GM18517 (cell line): ENCODE results near the gene GPBAR1.

Experiments used
- ATAC-seq: cut with Tn5 transposase; IDR thresholded peaks from one replicate; pipeline ENCODE4 v1.9.1; 2021; ENCODE audit warnings: mild to moderate bottlenecking, moderate library complexity; ENCODE audit not compliant: unreplicated experiment

GPBAR1 gene

DNA sequence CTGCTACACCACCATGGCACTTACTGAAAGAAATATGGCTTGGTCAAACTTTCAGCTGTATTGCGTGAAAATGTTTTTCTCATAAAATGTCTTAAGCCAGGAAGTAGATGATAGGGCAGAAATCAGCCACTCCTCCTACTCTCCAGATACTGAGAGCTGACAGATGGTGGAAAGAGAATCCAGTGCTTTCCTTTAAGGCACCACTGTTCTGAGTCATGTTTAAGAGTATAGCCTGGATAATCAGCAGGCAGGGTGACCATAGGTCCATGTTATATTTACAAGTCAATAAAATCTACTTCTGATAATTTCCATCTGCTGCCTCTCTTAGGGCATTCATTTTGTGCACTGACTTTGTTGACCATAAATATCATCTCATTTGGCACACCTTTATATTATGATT, 21.9 kb upstream of the GPBAR1 start:
- ATAC-seq, result no peak

DNA sequence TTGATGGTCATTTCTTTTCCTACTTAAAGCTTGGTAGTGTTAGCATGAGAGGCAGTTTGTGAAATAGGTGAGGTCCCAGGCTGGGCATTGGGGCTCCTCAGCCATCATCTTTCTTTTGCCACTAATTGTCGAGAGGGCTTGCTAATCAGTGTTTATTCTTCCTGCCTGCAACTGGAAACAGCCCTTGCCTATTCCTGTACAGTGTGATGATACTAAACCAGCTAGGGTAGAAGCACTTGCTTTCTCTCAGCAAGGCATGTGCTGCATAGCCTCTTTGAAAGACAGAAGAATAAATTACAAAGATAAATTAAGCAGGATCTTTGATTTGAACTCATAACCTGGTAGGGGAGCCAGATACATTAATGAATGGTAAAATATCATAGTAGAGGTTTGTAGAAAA, 16.6 kb upstream of the GPBAR1 start:
- ATAC-seq, result no peak

DNA sequence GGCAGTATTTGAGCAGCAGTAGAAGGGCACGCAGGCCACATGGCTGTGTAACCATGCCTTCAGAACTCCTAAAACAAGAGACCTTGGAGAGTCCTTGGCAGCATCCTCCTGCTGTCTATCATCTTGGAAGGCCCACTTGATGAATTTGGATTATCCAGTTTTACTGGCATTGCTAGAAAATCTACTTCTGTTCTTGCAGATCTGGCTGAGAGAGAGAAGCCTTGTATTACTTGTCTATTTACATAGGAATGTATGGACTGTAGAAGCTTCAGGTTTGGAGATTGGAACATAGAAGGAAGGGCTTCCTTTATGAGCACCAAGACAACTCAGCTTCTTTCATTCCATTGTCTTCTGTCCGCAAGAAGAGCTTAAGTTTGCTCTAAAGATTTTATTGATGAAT, 16.1 kb upstream of the GPBAR1 start:
- no peak for ATAC-seq

DNA sequence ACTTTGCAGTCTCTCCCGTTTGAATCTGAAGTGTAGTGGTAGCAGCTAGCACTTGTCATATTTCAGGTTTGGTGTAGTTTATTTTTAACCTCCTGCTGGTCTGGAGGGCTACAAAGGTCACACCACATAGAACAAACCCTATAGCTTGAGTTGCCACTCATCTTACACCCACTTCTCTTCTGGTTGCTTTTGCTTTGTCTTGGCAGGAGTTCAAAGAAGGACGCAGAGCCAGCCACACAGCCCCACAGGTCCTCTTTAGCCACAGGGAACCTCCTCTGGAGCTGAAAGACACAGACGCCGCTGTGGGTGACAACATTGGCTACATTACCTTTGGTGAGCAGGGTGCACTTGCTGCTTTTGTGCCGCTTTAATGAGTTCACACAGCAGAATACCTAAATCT, 15.6 kb upstream of the GPBAR1 start:
- no peak for ATAC-seq

DNA sequence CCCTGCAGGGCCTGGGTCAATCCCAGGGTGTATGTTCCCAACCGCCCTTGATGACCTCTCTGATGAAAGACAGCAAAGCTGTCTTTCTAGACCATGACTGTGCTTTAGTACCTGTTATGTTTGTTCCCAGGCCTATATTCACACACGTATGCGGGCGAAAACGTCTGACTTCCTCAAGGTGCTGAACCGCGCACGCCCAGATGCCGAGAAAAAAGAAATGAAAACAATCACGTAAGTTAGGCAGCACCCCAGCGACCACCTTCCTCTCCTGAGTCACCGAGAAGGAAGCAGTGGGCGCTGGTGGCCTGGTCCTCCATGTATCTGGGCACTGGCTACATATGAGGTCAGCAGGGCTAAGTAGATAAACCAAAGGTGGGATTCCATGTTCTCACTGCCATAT, 11.1 kb upstream of the GPBAR1 start:
- ATAC-seq, result no peak

DNA sequence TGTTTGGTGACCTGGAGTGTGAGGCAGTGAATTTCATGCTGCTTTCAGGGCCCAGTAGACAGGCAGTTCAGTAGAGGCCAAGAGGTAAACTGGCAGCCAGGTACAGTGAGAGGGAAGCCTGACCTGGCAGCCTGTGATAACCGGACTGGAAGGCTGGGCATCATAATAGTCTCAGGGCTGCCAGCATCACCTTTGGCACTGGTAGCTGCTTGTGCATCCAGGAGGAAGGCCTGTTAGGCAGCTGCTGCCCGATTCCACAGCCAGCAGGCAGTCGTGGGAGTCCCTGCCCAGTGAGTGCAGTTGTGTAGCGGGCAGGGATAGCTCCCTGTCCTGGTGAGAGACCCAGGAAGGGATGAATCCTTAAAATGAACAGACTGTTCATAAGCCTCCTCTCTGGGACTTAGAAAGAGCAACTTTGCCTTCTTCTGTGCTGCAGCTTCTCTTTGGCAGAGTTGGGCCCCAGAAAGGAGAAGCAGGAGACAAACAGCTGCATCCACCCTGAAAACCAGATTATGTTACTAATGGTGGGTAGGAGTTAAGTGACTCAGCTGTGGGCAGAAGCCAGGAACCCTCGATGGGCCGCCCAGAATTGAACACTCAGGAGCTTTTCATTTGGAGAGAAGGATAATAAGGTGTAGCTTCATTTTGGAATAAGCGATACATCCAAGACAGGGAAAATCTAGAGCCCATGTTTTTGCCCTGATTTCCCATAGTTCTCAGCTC, 8.1 kb upstream of the GPBAR1 start:
- ATAC-seq, result no peak

DNA sequence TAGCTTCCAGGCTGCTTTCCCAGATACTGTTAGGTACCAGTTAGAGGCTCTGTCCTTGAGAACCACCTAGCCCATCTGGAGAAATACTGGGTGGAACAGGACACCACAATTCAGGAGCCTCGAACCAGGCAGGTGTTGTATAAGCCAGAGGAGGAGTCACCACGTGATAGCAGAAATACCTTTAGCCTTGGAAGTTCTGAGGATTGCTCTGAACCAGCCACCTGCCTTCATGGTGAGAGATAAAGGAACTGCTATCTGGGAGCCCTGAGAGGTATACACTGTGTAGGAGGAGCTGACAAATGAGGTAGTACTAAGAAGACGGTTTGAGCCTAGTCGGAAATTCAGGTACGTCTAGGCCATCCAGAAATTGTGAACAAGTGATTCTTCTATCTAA, 7.6 kb upstream of the GPBAR1 start:
- no peak for ATAC-seq

DNA sequence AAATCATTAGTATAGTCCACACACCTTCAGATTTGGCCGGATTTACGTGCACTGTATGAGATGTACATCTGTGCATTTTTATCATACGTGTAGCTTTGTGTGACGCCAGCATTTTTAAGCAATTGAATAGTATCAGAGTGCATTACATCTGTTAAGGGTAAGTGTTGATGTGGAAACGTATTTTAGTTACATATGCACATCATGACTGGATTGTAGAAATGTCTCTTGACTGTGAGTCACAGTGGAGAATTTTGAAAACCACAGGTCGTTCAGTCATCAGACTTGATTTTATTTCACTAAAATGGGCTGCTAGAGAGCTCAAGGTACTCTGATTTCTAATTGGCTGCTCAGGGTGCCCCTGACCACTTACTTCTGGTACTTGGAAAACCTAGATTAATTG, 5.4 kb upstream of the GPBAR1 start:
- ATAC-seq, result no peak

DNA sequence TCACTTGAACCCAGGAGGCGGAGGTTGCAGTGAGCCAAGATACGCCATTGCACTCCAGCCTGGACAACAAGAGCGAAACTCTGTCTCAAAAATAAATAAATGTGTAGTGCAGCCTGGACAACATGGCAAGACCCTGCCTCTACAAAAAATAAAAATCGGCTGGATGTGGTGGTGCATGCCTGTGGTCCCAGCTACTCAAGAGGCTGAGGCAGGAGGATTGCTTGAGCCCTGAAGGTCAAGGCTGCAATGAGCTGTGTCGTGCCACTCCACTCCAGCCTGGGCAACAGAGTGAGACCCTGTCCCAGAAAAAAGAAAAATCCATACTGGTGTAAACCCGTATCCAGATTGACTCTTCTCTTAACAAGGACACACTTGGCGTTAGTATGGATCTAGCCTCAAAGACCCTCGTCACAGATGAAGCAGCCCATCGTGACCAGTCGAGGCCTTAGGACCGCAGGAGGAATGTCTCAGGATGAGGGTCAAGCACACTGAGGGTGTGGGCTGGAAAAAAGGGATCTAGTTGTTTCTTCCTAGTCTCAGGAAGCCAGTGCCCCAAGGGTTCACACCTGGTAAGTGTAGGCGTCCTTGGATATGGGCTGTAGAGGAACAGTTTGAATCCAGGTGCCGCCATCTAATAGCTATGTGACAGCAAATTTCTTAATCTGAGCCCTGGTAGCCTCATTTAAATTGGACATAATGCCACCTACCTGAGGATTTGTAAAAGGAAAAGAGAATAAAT, 4.0 kb upstream of the GPBAR1 start:
- no peak for ATAC-seq

DNA sequence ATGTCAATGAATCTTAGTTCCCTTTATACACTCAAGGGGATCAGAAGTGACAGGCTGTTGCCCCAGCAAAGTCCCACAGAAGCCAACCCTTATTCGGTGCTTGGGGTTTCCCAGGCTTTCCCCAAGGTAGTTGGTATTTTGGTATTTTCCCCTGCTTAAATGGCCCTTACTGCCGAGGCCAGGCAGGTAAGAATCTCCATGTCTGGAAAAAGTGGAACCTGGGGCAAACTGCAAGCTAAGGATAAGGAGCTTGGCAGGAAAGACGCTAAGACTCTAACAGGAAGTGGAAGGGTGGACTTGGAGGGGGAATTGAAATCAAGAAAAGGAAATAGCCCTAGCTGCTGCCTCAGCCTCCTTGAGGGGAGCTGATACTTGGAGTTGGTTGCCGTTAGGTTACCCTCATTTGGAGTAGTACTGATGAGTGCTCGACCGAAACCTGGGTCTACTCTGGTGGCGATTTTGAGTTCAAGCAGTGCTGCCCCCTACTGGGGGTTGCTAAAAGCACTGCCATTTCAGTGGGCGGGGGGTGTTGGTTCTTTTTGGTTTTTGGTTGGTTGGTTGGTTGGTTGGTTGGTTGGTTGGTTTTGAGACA, 3.3 kb upstream of the GPBAR1 start:
- ATAC-seq, result peak; percentile 57

DNA sequence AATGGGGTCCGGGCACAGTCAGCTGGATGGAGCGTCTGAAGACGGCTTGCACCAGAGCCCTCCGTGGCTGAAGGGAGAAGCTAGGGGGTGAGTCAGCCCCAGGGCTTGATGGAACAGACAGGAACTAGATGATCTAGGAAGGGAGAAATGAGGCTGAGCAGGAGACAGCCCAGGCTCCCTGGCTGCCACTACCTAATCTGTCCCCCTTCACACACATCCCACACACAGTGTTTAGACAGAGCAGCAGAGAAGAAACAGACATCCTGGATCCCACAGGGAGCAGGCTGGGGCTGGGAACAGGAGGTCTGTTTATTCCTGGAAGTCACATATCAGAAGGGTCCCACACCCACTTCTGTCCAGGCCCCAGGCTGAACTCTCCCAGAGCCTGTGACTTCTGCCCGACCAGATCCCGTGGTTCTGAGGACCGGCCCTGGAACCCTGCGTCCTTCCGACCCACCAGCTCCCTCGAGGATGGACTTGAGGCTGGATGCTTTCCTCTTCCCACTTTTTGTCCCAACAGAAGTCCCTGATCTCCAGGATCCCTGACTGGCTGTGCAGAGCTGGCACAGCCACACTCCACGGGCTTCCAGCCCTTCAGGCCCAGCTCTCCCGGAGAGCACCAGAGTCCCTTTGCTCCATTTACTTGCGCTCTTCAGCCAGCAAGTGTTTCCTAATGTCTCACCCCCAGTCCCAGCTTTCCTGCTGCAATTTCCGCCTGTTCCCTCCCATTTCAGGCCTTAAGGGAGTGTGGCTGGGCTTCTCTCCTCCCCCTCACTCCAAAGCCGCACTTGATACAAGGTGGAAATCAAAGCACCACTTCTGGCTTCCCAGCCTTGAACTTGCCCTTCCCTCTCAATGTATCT, 1.5 kb upstream of the GPBAR1 start:
- ATAC-seq, result no peak

DNA sequence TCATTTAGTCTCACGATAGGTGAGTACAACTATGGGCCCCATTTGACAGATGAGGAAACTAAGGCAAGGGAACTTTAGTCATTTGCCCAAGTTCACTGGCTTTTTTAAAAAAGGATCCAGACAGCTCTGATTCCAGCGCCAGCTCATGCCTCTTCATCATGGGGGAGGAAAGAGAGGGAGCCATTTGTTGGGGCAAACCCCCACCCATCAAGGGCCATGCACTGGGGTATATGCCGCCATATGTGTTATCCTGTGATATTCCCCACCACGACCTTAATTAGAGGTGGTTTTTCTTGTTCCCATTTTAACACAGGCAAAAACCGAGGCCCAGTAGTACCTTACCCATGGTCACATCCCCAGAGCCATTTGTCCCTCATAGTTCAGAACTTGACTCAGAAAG, 649 bp upstream of the GPBAR1 start:
- no peak for ATAC-seq

DNA sequence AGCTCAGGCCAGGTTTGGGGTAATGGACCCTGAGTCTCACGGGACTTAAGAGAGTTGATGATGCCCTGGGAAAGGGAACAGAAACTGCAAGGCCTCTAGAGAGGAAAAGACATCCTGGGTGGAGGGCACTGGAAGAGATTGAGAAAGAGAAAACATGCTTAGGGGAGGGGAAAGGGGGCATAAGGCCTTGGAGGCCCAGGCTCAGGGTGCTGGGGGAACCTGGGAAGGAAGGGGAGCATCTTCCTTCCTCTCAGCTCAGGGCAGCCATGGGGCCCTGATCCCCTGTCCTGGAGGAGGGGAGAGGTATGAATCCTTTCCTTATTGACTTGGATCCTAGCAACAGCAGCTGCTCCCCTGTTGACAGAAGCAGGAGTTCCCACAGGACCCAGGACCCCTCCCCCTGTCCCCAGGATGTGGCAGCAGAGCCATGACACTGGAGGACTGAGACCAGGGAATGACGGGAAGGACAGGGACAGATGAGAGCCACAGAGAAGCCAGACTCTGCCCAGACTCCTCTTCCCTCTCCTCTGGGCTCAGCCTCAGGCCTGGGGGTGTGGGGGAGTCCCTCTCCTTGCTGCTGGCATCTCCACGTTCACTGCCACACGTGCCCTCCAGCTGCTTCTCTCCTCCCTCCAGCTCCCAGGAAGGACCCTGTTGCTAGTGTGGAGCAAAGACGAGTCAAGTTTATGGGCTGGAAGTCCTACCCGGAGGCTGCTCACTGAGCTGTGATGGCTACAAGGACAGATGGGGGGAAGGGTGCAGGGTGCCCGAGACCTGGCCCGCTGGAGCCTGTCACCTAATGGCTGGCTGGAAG, 815 bp downstream of the GPBAR1 start:
- no peak for ATAC-seq

DNA sequence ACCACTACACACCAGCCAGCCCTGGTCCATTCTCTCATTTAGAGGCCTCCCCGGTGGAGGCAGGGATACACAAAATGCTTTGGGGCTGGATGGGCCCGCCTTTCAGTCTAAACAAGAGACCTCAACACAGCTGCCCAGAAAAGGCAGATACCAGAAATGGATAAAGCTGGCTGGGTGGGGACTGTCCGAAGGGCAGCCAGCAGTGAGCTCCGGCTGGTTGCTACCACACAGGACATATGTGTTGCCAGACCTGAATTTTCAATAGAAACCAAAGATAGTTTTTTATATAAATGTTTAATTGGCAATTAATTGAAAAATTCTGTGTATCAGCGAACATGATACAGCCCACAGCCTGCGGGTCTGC, 1.4 kb downstream of the GPBAR1 start:
- no peak for ATAC-seq

DNA sequence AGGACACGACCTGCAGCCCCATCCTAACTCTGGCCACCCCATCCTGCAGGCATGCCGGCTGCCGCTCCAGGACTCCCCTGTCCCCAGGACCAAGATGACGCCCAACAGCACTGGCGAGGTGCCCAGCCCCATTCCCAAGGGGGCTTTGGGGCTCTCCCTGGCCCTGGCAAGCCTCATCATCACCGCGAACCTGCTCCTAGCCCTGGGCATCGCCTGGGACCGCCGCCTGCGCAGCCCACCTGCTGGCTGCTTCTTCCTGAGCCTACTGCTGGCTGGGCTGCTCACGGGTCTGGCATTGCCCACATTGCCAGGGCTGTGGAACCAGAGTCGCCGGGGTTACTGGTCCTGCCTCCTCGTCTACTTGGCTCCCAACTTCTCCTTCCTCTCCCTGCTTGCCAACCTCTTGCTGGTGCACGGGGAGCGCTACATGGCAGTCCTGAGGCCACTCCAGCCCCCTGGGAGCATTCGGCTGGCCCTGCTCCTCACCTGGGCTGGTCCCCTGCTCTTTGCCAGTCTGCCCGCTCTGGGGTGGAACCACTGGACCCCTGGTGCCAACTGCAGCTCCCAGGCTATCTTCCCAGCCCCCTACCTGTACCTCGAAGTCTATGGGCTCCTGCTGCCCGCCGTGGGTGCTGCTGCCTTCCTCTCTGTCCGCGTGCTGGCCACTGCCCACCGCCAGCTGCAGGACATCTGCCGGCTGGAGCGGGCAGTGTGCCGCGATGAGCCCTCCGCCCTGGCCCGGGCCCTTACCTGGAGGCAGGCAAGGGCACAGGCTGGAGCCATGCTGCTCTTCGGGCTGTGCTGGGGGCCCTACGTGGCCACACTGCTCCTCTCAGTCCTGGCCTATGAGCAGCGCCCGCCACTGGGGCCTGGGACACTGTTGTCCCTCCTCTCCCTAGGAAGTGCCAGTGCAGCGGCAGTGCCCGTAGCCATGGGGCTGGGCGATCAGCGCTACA, 2.1 kb downstream of the GPBAR1 start:
- ATAC-seq, result no peak

DNA sequence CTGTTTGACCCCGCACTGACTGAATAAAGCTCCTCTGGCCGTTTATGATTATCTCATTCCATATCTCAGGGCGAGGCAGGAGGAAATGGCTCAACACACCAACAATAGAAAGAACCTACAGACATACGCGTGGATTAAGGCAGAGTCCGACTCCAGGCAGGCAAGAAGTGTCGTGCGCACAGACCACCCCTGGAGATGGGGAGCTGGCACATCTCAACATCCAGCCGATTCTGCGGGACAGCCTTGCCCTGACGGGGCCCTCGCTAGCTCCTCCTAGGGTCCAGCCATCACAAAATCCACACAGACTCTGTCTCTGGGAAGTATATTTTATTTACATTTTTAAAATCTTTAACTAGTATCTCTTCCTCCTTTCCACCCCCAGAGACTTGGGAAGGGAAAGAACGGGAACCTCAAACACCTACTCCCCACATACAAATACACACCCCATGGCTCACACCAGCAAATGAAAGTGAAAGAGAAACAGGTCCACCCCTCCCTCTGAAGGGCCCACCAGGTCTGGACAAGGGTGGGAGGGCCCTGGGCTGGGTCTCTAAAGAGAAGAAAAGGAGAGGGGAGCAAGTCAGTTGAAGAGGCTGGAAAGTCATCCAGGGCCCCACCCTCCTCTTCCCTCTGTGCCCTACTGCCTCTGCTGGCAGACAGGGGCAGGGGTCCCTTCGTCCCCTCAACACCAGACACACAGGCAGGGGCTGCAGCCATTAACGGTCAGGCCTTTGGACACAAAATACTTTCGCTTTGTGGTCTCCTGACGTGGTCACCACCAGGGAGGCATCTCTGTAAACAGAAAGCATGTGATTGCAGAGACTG, 3.2 kb downstream of the GPBAR1 start:
- no peak for ATAC-seq

DNA sequence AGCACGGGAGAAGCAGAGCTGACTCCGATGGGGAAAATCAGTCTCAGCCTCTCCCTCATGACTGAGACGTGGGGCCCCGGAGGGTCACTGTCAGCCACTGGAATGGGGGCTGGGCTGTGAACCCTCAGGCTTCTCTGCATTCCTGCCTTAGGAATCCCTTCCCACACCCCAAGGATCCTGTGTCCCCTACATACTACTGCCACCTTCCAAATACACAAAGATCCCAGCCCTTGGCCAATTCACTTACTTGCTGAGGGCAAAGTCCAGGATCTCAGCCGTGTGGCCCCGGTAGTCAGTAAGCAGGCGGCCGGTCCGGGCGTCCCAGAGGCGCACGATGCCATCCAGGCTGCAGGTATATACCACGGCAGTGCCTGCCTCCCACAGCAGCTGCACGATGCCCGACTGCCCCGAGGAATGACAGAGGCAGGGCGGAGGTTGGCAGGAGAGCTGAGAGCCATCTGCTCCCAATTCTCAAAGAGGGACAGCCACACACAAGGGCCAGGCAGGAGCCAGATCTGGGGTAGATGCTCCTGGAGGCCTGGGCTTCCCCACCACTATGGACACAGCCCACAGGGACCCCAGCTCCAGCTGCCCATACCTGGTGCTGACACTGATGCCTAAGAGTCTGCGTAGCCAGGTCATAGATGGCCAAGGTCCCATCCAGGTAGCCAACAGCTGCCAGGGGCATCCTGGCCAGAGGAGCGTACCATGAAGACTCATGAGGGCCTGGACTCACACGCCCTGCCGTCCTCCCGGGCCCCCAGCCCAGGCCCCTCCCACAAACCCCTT, 4.2 kb downstream of the GPBAR1 start:
- no peak for ATAC-seq

DNA sequence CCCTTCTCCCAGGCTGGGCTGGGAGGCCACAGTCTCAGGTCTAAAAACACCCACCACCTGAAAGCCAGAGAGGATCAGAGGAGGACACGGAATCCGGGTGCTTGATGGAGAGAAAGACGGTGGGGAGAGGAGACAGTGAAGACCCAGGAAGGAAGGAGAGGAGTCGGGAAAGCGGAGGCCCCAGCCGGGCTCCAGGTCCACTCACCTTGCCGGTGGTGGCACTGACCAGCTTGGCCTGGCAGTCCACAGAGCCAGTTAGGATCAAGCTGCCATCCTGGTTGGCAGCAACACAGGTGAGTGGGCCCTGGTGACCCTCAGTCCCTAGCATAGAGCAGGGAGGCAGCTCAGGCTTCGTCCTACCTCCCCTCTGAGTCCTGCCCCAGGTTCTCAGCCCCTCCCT, 4.8 kb downstream of the GPBAR1 start:
- ATAC-seq, result no peak
